ENCODE results near the gene MRO.
A peak's percentile ranks its signal among the peaks of the same experiment; 100 is the strongest.
"Not testable (repeated sequence)": the region's sequence is repeated elsewhere in the genome, so short reads cannot be mapped to it uniquely, and the experiment has no call there.

The MRO gene

GRCh38 chr18:50819728-50820378, at the start of gene MRO:
Gene MRO, minus strand, starts transcription at chr18:50820016. Its CDS starts 10,616 bp downstream, at chr18:50809400.
- peak; percentile 67 for DNase-seq (ENCODE audit: low read depth)

- DNase-seq (ENCODE audit: low read depth) = no peak
These were observed 49.3 kb upstream of the MRO start for GRCh38 chr18:50869150-50869549.

GRCh38 chr18:50866765-50867164, 46.9 kb upstream of the MRO start:
- DNase-seq (ENCODE audit: low read depth) = no peak

- DNase-seq (ENCODE audit: low read depth) = no peak
These were observed 44.1 kb upstream of the MRO start for GRCh38 chr18:50863840-50864375.

- no peak for DNase-seq (ENCODE audit: low read depth)
These were observed 42.6 kb upstream of the MRO start for GRCh38 chr18:50862401-50862800.

- no peak for DNase-seq (ENCODE audit: low read depth)
These were observed 41.8 kb upstream of the MRO start for GRCh38 chr18:50861617-50862016.

GRCh38 chr18:50859793-50860555, 40.2 kb upstream of the MRO start:
- no peak for DNase-seq (ENCODE audit: low read depth)

GRCh38 chr18:50857694-50858093, 37.9 kb upstream of the MRO start:
- DNase-seq (ENCODE audit: low read depth) = no peak

GRCh38 chr18:50857166-50857565, 37.4 kb upstream of the MRO start:
- DNase-seq (ENCODE audit: low read depth) = not testable (repeated sequence)

GRCh38 chr18:50855976-50856757, 36.4 kb upstream of the MRO start:
- DNase-seq (ENCODE audit: low read depth) = no peak

GRCh38 chr18:50853863-50854271, 34.1 kb upstream of the MRO start:
- no peak for DNase-seq (ENCODE audit: low read depth)

GRCh38 chr18:50850307-50851065, 30.7 kb upstream of the MRO start:
- no peak for DNase-seq (ENCODE audit: low read depth)

GRCh38 chr18:50849419-50849821, 29.6 kb upstream of the MRO start:
- DNase-seq (ENCODE audit: low read depth) = no peak

GRCh38 chr18:50848991-50849390, 29.2 kb upstream of the MRO start:
- no peak for DNase-seq (ENCODE audit: low read depth)

GRCh38 chr18:50848061-50848551, 28.3 kb upstream of the MRO start:
- no peak for DNase-seq (ENCODE audit: low read depth)

- DNase-seq (ENCODE audit: low read depth) = no peak
These were observed 27.4 kb upstream of the MRO start for GRCh38 chr18:50847192-50847591.

- DNase-seq (ENCODE audit: low read depth) = no peak
These were observed 25.1 kb upstream of the MRO start for GRCh38 chr18:50844960-50845359.

GRCh38 chr18:50844554-50844953, 24.7 kb upstream of the MRO start:
- DNase-seq (ENCODE audit: low read depth) = no peak

GRCh38 chr18:50842846-50843245, 23.0 kb upstream of the MRO start:
- DNase-seq (ENCODE audit: low read depth) = no peak

GRCh38 chr18:50839996-50840395, 20.2 kb upstream of the MRO start:
- no peak for DNase-seq (ENCODE audit: low read depth)

- no peak for DNase-seq (ENCODE audit: low read depth)
These were observed 19.5 kb upstream of the MRO start for GRCh38 chr18:50839341-50839740.

- no peak for DNase-seq (ENCODE audit: low read depth)
These were observed 16.7 kb upstream of the MRO start for GRCh38 chr18:50836521-50836957.

All from stimulated activated CD8-positive, alpha-beta memory T cell treated with anti-CD3 and anti-CD28 coated beads, Interleukin-15, amount 100 ng/mL, for 1 hour (primary cell).